HFFc6 (cell line): Measurements from ENCODE around the gene ANKRD53. TPM values are rescaled to one million over a fixed set of nuclear protein-coding genes. Genes with fewer than 3 reads are reported as not detected.

Experiments
- DNase-seq: peaks from one replicate; pipeline ENCODE4 v3.0.0-alpha.2; 2018
- H3K27ac Mint-ChIP-seq: 2 replicates; pipeline ENCODE4 v1.8.0; 2020; ENCODE audit warnings: mild to moderate bottlenecking, mixed read lengths
- H3K27me3 Mint-ChIP-seq: 2 replicates; pipeline ENCODE4 v1.8.0; 2021; ENCODE audit warnings: mild to moderate bottlenecking, moderate library complexity, mixed read lengths; ENCODE audit not compliant: insufficient read depth
- H3K36me3 Mint-ChIP-seq: 2 replicates; pipeline ENCODE4 v1.8.0; 2021; ENCODE audit warnings: low read depth, mixed read lengths
- H3K4me1 Mint-ChIP-seq: 2 replicates; pipeline ENCODE4 v1.8.0; 2020; ENCODE audit warnings: low read depth, mixed read lengths
- H3K4me3 Mint-ChIP-seq: 2 replicates; pipeline ENCODE4 v1.8.0; 2020; ENCODE audit warnings: mild to moderate bottlenecking, moderate library complexity, mixed read lengths
- H3K9me3 Mint-ChIP-seq: 2 replicates; pipeline ENCODE4 v1.8.0; 2020; ENCODE audit warnings: mild to moderate bottlenecking, mixed read lengths
- long read RNA-seq: library from polyadenylated mRNA; unstranded; transcript quantifications from one replicate; pipeline ENCODE4 v2.0.0, GENCODE V29; 2019
- total RNA-seq, 6 experiments: library from RNA; stranded (reverse); fragmentation: NEBNext Ultra II Directional; extraction: Animal tissue kit (Norgen Biotek cat#: 25700); gene quantifications; 2 replicates in 1 of 6; 3 replicates in 5 of 6; pipeline ENCODE4 v1.2.3, GENCODE V29; 2021
- TF ChIP-seq, protein P1 (sequence below): fragments of 200-600 bp; sonication (generic); IDR thresholded peaks from 2 replicates; pipeline ENCODE4 v1.5.0; 2021; ENCODE audit warnings: antibody characterized with exemption, mild to moderate bottlenecking

ANKRD53 gene, protein sequence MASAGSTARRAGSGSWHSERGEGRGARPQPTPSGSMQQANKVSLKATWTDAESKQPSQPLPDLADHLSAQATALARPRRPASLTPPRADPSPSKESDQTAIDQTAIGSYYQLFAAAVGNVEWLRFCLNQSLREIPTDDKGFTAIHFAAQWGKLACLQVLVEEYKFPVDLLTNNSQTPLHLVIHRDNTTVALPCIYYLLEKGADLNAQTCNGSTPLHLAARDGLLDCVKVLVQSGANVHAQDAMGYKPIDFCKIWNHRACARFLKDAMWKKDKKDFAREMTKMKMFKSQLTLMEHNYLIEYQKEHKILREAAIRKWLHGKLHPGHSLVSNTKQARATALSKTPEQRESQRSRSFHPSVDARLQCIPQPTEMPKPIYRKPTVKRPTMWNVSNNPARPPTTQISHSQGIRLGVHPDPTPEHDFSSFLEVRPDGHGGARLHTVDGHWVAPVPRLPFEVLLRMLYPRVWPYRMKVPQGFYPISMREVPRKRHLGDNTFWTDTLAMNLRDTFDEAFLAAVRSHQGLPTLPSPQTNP
- 1 to 10 TPM in 3 of 6 experiments, under 1 TPM in 3; 0.64 to 1.1 (median 0.85) TPM for total RNA-seq
- long read RNA-seq, partial matches to known transcripts = 0 of 2 reads
- long read RNA-seq, other reads (novel, unspliced or antisense) = 1 of 2 reads

DNA sequence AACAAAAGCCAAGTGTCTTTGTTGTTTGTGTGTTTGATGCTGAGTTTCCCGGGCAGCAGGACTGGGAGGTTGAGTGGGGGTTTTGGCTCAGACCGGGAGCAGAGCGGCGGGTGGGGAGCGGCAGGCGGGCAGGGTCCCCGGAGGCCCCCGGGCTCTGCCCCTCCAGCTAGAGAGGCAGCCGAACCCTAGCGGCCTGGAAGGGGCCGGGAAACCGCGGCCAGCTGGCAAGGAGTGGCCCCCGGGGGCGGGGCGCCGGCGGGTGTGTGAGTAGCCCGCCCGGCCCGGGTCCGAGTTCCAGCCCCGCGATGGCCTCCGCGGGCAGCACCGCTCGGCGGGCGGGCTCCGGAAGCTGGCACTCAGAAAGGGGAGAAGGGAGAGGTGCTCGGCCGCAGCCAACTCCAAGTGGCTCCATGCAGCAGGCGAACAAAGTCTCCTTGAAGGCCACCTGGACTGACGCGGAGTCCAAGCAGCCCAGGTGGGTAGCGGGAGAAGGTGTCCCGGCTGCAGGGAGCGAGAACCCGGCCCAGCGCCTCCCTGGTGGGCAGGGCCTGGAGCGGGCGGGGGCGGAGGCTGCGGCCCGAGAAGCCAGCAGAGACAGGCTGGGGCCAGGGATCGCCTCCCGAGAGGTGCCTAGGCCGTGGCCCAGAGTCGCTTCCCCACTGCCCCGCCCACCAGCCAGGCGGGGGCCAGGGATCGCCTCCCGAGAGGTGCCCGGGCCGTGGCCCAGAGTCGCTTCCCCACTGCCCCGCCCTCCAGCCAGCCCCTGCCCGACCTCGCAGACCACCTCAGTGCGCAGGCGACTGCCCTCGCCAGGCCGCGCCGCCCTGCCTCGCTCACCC lies at the start of gene ANKRD53:
ANKRD53 (plus strand) TSS at position 290 of the 839 bp plus-strand sequence; CDS start at position 306, 16 bp downstream.
- peak within 1 kb of the TSS; percentile 98 for H3K27ac Mint-ChIP-seq
- peaks cover 5% of the 10 kb centered on the region for H3K27me3 Mint-ChIP-seq
- no peaks in the 10 kb centered on the region for H3K36me3 Mint-ChIP-seq
- TF ChIP-seq, protein P1, sequence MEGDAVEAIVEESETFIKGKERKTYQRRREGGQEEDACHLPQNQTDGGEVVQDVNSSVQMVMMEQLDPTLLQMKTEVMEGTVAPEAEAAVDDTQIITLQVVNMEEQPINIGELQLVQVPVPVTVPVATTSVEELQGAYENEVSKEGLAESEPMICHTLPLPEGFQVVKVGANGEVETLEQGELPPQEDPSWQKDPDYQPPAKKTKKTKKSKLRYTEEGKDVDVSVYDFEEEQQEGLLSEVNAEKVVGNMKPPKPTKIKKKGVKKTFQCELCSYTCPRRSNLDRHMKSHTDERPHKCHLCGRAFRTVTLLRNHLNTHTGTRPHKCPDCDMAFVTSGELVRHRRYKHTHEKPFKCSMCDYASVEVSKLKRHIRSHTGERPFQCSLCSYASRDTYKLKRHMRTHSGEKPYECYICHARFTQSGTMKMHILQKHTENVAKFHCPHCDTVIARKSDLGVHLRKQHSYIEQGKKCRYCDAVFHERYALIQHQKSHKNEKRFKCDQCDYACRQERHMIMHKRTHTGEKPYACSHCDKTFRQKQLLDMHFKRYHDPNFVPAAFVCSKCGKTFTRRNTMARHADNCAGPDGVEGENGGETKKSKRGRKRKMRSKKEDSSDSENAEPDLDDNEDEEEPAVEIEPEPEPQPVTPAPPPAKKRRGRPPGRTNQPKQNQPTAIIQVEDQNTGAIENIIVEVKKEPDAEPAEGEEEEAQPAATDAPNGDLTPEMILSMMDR = no peak
- no peaks in the 10 kb centered on the region for H3K9me3 Mint-ChIP-seq
- no peak for DNase-seq
- peak within 1 kb of the TSS; percentile 90 for H3K4me3 Mint-ChIP-seq
- H3K4me1 Mint-ChIP-seq = peaks cover 22% of the 10 kb centered on the region

DNA sequence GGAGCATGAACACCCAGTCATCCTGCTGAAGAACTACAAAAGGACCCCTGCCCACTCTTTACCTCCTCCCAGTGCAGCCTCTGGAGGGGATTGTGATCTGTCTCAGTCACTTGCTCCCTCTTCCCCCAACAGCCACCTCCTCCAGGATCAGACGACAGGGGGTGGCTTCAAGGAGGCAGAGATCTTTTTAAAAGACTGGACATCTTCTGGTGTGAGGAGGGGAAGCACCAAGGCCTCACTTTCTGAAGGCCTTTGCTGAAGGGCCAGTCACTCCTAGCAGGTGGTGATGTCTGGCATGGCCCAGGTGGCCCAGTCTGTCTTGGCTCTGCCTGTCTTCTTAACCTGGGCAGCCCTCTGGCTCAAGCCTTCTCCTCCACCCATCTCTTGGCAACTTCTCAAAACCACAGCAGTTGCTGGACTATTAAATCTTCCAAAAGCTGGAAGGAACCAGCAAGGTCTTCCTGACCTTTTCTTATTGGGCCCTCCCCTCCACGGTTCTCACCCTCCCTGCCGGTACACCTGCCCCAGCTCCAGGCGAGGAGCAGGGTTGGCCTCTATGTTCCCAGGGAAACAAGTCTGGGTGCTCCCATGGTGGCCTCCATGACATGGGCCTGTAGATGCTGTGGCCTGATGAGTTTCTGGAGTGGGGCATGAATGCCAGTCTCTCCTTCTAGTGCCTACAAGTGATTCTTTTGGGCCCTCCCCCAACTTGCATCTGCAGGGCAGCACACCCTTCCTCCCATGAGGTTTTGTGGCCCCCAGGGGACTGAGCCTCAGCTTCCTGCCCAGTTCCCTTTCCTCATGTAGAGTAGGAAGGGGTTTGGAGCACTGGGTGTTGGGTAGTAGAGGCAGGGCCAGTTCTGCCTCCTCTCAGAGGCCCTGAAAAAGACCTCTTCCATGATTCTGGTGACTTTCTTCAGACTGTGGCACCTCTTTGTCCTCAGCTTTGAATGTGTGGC lies 47.8 kb upstream of the ANKRD53 start:
- Mint-ChIP-seq H3K27me3 (peaks cover 16% of the 10 kb centered on the region), H3K4me3 (no peak overlapping the region), H3K27ac (no peak overlapping the region), H3K4me1 (no peaks in the 10 kb centered on the region), H3K9me3 (no peaks in the 10 kb centered on the region), H3K36me3 (no peaks in the 10 kb centered on the region)
- TF ChIP-seq, protein P1 = no peak
- DNase-seq = no peak

DNA sequence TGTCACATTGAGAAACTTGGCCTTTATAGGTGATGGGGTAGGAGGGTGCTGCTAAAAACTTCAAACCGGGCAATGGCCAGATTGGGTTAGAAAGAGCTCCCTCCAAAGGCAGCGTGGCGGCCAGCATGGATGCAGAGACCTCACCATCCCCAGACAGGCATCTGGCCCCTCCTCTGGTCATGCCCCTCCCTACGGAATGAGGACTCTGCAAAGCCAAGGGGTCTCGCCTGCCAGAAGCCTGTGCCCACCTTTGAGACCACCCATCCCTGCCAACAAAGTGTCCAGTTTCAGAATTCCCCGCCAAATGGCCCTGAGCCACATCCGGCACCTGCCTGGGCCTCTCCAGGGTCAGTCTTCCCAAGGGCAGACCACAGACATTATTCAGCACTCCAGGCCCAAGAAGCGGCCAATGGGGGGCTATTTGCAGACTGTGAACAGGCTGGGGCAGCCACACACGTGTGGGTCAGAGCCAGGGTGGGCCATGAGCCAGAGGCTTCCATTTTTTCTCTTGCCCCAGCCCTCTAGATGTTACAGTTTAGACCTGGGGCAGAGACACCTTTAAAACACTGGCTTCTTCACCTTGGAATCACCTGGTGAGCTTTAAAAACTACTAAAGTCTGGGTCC lies 46.9 kb upstream of the ANKRD53 start:
- DNase-seq = no peak
- TF ChIP-seq, protein P1 = no peak
- H3K4me3 Mint-ChIP-seq = no peak overlapping the region
- H3K4me1 Mint-ChIP-seq = no peaks in the 10 kb centered on the region
- no peak overlapping the region for H3K27ac Mint-ChIP-seq
- peaks cover 15% of the 10 kb centered on the region for H3K27me3 Mint-ChIP-seq
- no peaks in the 10 kb centered on the region for H3K9me3 Mint-ChIP-seq
- no peaks in the 10 kb centered on the region for H3K36me3 Mint-ChIP-seq

DNA sequence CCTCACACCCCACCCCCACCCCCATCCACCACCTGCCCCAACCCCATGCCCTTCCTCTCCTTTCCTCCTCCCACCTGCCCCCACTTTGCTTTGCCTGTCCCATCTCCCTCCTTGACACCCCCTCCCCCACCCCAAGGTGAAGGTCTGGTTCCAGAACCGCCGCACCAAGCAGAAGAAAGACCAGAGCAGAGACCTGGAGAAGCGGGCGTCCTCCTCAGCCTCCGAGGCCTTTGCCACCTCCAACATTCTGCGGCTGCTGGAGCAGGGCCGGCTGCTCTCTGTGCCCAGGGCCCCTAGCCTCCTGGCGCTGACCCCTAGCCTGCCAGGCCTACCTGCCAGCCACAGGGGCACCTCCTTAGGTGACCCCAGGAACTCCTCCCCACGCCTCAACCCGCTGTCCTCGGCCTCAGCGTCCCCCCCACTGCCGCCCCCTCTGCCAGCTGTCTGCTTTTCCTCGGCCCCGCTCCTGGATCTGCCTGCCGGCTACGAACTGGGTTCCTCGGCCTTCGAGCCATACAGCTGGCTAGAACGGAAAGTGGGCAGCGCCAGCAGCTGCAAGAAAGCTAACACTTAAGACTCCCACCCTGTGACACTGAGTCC lies 45.7 kb upstream of the ANKRD53 start:
- DNase-seq = no peak
- no peaks in the 10 kb centered on the region for H3K4me1 Mint-ChIP-seq

More for the DNA sequence above, 45.7 kb upstream of the ANKRD53 start:
- Mint-ChIP-seq H3K9me3 (no peaks in the 10 kb centered on the region), H3K4me3 (no peak overlapping the region), H3K27ac (no peak overlapping the region), H3K36me3 (no peaks in the 10 kb centered on the region), H3K27me3 (peaks cover 15% of the 10 kb centered on the region)
- TF ChIP-seq, protein P1 = no peak
